Measurements from ENCODE around the gene ERRFI1.

Gene ERRFI1

GRCh38 chr1:8042134-8042533, 16.0 kb upstream of the ERRFI1 start:
- no peak for DNase-seq

DNA sequence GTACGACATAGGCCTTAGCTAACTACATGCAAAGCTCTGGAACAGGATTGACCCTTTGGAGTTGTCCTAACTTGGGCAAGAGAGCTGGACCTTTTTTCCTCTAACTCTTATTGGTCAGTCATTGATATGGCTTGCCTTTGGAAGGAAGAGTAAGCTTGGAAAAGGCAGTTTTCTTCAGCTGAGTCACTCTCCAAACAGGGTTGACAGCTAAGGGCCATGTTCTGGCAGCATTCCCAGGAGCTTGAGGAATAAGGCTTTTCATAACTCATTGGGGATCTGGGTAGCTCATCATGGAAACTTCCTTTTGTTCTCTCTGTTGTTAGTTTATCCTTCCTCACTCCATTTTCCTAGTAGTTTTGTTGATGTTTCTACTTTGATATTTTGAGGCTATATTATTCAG, 14.5 kb upstream of the ERRFI1 start:
- no peak for DNase-seq

DNA sequence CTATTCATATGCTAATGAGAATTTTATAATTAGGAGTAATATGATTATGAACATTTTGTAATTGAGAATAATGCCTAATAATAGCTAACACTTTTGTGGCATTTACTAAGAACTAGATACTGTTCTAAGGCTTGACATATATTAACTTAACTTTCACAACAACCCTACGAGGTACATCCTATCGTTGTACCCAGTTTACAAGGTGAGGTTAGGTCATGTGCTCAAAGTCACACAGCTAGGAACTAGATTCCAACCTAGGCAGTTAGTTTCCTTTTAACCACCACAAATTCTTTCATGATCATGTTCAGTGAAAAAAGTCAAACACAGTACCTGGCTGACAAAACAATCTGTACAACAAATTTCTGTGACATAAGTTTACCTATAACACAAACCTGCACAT, 13.0 kb upstream of the ERRFI1 start:
- DNase-seq = no peak

DNA sequence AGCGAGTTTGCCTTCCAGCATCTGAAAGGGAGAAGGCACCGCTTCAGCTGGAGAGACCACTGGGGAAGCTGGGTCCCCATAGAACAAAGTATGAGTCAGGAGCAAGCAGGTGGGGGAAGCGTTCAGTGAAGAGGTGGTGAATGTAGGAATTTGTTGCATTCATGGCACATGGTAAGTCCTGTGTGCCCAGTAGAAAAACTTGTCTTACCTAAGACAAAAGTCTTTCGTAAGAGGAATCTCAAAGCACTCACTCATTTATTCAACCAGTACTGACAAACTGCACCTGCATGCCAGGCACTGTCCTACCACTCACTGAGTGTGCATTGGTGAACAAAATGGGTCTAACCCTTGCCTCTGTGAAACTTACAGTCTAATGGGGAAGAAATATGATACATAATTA, 9.2 kb upstream of the ERRFI1 start:
- no peak for DNase-seq

DNA sequence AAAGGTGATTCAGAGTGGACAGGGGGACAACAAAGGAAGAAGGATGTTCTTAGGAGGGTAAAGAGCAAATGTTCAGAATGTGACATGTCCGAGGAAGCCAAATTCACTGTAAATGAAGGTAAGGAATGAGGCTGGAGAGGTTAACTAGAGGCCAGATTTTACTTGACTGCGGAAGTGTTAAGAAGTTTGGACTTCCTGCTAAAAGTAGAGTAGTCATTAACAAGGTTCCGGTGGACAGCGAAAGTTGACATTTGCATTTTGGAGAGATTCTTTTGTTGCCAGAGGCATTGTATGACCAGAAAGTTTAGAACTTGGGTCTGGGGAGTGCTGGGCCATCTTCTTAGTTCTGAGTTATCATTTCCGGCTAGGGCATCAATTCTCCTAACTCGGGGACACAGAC, 7.2 kb upstream of the ERRFI1 start:
- DNase-seq = no peak

DNA sequence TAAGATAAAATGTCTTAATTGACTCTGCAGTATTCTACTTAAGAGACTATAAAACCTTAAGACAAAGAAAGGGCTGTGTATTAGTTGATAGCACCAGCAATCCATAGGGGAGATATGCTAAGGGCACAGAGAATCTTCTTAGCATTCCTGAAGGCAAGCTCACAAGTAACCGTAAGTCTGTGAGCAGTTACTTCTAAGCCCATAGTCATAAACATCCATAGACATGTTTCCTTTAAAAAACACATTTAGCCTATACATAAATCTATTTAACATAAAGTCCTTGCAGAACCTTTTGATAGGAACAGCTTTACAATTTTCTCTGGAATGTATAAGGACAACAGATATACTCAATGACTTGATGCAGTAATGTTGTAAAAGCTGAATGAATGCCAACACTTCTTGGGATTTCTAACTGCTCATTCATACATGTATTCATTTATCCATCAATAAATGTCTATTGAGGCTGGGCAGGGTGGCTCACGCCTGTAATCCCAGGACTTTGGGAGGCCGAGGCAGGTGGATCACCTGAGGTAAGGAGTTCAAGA, 6.3 kb upstream of the ERRFI1 start:
- DNase-seq = no peak

GRCh38 chr1:8031176-8031785, 5.2 kb upstream of the ERRFI1 start:
- no peak for DNase-seq

- no peak for DNase-seq
Measured at GRCh38 chr1:8028571-8028910, 2.4 kb upstream of the ERRFI1 start.

DNA sequence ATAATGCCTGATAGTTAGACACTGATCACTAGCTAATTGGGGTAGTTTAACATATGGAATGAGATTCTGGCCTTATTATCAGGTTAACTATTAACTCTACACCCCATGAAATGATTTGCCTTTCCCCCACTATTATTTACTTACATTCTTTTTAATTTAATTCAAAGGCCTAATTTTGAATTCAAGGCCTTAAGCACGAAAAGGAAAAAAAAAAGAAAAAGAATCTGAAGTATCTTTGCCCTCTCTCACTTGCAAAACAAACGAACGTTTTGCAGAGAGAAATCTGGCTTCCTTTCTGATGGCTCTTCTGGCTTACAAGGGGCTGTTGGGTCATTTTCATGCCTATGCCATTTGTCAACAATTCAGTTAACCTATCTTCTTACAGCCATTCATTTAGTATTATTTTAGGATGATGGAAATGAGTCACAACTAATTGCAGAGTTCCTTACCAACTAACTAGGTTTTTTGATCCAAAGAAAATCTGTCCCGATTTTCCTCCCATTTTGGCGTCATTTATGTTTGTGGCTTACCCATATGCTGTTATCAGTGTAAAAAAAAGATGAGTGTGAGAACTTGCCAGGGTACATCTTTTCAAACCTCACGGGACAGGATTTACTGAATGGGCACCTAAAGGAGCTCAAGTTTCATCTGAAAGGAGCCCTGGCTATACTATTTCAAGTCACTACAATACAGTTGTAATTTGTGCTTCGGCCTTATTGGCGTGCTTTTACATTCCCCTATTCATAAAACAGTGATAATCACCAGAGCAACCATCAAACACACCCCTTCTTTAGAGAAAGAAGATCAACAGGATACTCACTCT, 1.9 kb upstream of the ERRFI1 start:
- no peak for DNase-seq

DNA sequence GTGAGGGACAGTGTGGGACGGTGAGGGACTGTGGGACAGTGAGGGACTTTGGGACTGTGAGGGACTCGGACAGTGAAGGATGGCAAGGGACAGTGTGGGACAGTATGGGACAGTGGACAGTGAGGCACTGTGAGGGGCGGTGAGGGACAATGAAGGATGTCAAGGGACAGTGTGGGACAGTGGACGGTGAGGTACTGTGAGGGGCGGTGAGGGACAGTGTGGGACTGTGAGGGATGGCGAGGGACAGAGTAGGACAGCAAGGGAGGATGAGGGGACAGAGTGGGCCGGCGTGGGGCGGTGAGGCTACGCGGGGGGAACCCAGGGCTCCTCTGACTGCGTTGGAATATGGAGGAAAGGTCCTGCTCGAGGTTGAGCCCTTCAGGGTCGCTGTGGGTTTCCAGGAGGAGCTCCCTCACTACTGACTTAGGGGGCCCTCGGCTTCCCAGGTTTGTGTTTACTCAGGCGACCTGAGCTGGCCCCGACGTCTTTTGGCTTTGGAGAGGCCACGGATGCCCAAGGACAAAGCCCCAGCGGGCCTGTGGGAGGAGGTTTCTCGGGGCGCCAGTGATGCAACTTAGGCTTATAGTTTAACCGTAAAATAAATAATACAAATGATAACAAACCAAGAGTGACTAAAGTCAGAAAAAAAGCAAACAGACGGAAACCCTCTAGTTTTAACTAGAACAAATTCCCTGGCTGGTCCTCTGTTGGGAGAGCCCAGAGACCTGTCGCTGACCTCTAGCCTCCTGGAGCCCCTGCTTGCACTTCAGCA, 1.1 kb upstream of the ERRFI1 start:
- DNase-seq = no peak

DNA sequence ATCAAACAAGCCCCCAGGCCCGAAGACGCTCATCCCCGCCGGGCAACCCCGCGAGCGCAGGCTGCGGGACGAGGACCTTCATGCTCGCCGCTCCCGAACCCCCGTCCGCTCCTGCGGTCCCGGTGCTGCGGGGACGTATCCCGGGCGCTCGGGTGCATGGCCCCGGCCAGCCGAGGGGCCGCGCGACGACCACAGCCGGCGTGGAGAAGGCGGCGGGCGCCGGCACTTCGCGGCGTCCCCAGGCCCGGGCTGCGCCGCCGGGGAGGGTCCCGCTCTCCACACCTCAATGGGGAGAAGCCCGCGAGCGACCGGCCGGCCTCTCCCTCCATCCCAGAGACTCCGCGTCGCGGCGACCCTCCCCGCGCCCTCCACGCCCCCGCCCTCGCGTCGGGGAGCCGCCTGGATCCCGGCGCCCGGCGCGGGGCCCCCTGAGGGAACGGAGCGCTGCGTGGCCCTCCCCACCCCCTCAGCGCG, 401 bp downstream of the ERRFI1 start:
- DNase-seq = no peak

- no peak for DNase-seq
Measured at GRCh38 chr1:8025061-8025670, 943 bp downstream of the ERRFI1 start.

DNA sequence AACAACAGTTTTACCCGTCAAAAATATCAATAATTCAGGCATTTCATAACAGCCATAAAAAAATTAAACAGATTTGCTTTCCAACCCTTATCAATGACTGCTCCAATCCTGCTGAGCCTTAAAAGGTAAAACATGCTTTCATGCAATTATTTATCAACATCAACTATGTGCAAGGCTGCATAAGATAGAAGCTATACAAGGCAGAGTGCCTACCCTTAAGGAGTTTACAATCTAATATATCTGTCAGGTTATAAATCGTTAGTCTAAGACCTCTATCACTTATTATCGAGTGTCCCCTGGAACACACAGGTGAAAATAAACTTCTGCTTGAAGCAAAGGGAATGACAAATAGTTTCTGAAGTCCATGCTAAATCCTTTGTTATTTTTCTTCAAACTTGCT, 1.8 kb downstream of the ERRFI1 start:
- no peak for DNase-seq

DNA sequence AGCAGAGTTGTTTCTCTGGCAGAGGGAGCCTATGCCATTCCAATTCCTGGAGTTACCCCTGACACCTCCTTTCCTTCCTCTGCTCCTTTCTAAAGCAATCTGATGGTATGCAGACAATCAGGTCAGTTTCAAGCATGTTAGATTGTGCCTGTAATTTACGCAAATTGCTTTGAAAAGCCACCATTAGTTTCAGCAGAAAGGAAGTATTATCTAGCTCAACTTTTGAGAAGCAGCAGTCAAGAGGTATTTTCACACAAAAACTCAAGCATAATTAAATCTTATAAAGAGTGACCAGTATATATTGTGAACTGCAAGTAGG, 2.2 kb downstream of the ERRFI1 start:
- no peak for DNase-seq

DNA sequence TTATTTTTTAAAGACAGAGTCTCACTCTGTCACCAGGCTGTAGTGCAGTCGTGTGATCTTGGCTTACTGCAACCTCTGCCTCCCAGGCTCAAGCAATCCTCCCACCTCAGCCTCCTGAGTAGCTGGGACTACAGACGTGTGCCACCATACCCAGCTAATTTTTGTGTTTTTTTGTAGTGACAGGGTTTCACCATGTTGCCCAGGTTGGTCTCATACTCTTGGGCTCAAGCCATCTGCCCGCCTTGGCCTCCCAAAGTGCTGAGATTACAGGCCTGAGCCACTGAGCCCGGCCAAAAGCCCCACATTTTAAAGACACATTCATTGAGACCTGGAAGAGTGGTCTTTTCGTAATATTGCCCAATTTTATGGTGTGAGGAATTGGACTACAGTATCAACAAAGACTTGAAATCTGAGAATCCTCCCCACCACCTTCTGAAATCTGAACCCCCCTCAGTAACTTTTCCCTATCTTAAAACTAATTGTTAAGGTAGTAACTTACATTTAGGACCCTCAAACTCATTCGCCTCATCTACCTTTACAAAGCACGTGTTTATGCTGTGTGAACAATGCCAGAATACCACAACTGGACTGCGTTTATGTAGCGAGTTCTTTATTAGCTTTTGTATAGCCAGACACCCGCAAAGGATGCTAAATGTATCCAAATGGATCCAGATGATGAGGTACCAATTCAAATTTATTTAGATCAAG, 2.7 kb downstream of the ERRFI1 start:
- no peak for DNase-seq

DNA sequence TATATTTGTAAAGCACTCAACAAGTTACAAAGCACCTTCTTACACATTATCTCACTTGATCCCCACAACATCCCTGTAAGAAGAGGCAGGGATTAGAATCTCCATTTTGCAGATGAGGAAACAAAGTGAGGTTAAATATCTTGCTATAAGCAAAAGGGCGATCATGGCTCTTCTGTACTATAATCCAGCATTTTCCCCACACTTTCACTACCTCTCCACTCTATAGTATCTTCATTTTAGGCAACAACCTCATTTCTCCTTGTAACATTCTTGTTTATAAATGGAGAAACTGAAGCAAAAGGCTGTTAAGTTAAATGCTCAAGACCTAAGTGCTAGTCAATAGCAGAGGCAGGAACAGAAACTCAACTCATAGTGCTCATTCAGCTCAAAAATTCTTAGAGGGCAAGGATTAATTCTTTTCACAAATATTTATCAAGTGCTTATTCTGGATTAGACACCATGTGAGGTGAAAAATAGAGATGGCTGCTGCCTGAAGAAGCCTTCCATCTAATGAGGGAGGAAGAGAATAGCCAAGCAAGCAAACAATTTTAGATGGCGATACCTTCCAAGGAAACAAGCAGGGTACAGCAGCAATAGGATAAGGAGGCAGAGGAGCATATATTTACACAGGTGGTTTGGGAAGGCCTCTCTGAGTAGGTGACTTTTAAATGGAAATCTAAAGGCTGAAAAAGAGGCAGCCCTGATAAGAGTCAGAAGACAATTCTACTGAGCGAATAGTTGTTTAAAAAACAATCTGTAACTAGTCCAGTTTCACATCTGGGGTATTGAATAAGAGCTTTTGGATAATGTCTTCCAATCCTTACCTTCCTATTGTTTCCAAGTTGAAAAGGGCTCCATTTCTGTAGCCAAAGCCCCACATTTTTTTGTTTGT, 3.5 kb downstream of the ERRFI1 start:
- DNase-seq = no peak

GRCh38 chr1:8021676-8022266, 4.3 kb downstream of the ERRFI1 start:
- no peak for DNase-seq

- DNase-seq = no peak
Measured at GRCh38 chr1:8020032-8020431, 6.1 kb downstream of the ERRFI1 start.

- DNase-seq = no peak
Measured at GRCh38 chr1:8019229-8019620, 6.9 kb downstream of the ERRFI1 start.

DNA sequence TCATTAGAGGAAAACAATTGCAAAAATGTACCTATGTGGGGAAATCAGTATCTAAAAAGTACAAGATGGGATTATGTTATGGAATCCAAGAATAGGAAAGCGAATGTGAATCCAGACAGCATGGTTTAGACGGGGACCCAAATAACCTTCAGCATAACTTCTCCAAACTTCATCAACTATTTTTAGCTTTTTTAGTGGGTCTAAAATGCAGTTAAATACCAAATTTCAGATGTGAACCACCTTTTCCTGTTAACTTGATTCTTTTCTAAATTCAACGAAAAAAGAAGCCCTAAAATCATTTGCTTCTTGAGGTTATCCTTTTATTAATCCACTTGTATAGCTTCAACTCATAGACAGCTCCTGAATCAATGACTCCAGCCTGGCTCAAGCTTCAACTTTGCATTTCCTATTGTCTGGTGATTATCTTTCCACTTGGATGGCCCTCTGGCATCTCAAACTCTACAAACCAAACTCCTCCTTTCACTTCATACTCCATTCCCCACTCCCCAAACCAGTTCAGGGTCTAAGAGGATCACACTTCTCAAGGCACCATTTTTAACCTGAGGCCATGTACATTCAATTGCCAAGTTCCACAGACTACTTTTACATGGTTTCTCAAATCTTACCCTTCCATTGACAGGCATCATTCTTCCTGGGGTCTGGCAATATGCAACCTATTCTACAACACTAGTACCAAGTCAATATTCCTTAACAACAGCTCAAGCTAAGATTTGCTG, 7.4 kb downstream of the ERRFI1 start:
- no peak for DNase-seq

Measured in activated CD4-positive, CD25-positive, alpha-beta regulatory T cell treated with anti-CD3 and anti-CD28 coated beads, Interleukin-2, amount 50 U/mL, for 72 hours (primary cell).